Muscle layer of duodenum (tissue), 2 donors: Measurements from ENCODE around the gene WDFY4.

Experiments
- H3K27ac ChIP-seq: one replicate; pipeline ENCODE4 v1.7.0; 2013; ENCODE audit warnings: mild to moderate bottlenecking, low read length
- H3K27me3 ChIP-seq: one replicate; pipeline ENCODE4 v1.7.0; 2013; ENCODE audit warnings: low read depth, mild to moderate bottlenecking, control low read depth, low read length
- H3K36me3 ChIP-seq, 2 donors: one replicate each; pipeline ENCODE4 v1.7.0; 2013; ENCODE audit warnings: low read length in 2 of 2, control low read depth in 1 of 2, mild to moderate bottlenecking in 1 of 2; ENCODE audit not compliant: insufficient read depth in 2 of 2, control insufficient read depth in 1 of 2
- H3K4me1 ChIP-seq, 2 donors: one replicate each; pipeline ENCODE4 v1.7.0; 2013; ENCODE audit warnings: low read length in 2 of 2, mild to moderate bottlenecking in 2 of 2, control low read depth in 1 of 2, moderate library complexity in 1 of 2; ENCODE audit not compliant: insufficient read depth in 2 of 2, control insufficient read depth in 1 of 2
- H3K4me3 ChIP-seq, 2 donors: one replicate each; pipeline ENCODE4 v1.7.0; 2013; ENCODE audit warnings: low read length in 2 of 2, low read depth in 1 of 2, mild to moderate bottlenecking in 1 of 2
- H3K9me3 ChIP-seq, 2 donors: one replicate each; pipeline ENCODE4 v1.7.0; 2013; ENCODE audit warnings: low read length in 2 of 2, control low read depth in 1 of 2, mild to moderate bottlenecking in 1 of 2; ENCODE audit not compliant: control insufficient read depth in 1 of 2
- donor health status: healthy.

The WDFY4 gene

GRCh38 chr10:48814933-48815332, 130.3 kb downstream of the WDFY4 start:
- Histone ChIP-seq H3K27me3 (no peaks in the 10 kb centered on the region), H3K36me3 (no peaks in the 10 kb centered on the region), H3K4me1 (no peaks in the 10 kb centered on the region), H3K27ac (no peak overlapping the region), H3K4me3 (no peak overlapping the region), H3K9me3 (no peaks in the 10 kb centered on the region)

- Histone ChIP-seq H3K27me3 (no peaks in the 10 kb centered on the region), H3K4me3 (no peak overlapping the region), H3K9me3 (no peaks in the 10 kb centered on the region), H3K4me1 (no peaks in the 10 kb centered on the region), H3K27ac (no peak overlapping the region), H3K36me3 (no peaks in the 10 kb centered on the region)
These were observed 132.5 kb downstream of the WDFY4 start for GRCh38 chr10:48817141-48817540.

DNA sequence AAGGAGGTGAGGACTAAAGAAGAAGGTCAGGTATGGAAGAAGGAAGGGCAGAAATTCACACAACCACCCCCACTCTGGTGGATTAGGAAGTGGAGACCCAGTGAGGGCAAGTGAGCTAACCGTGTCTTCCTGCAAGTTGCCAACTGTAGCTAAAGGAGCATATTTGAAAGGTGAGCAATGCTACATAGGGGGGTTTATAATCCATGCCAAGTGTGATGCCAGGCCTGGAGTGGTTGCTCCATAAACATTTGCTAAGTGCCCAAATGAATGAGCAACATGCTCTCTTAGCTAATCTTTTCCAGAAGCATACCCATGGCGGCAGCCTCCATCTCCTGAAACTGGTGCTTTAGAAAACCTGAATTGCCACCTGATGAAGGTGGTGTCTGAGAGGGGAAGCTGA, 133.4 kb downstream of the WDFY4 start:
- Histone ChIP-seq H3K4me1 (no peaks in the 10 kb centered on the region), H3K9me3 (no peaks in the 10 kb centered on the region), H3K27me3 (no peaks in the 10 kb centered on the region), H3K36me3 (no peaks in the 10 kb centered on the region), H3K4me3 (no peak overlapping the region), H3K27ac (no peak overlapping the region)

GRCh38 chr10:48818861-48819520, 134.3 kb downstream of the WDFY4 start:
- no peak overlapping the region for H3K27ac ChIP-seq
- H3K9me3 ChIP-seq: no peaks in the 10 kb centered on the region
- no peak overlapping the region for H3K4me3 ChIP-seq
- H3K4me1 ChIP-seq: no peaks in the 10 kb centered on the region
- H3K27me3 ChIP-seq: no peaks in the 10 kb centered on the region
- H3K36me3 ChIP-seq: no peaks in the 10 kb centered on the region

GRCh38 chr10:48819783-48820182, 135.1 kb downstream of the WDFY4 start:
- Histone ChIP-seq H3K36me3 (no peaks in the 10 kb centered on the region), H3K4me1 (no peaks in the 10 kb centered on the region), H3K27me3 (no peaks in the 10 kb centered on the region), H3K4me3 (no peak overlapping the region), H3K27ac (no peak overlapping the region), H3K9me3 (no peaks in the 10 kb centered on the region)

DNA sequence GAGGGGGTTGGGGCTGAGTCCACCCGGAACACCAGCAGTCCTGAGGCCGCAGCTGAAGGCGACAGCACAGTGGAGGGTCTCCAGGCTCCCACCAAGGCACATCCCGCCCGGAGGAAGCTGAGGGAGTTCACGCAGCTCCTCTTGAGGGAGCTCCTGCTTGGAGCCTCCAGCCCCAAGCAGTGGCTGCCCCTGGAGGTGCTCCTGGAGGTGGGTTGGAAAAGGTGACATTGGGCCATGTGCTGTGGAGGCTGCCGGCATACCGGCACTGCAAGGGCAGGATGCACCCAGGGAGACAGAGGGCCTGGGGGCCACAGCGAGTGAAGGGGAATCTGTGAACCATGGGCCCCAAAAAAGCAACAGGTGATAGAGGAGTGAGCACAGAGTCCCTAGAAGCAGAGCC, 135.6 kb downstream of the WDFY4 start:
- H3K27ac ChIP-seq: no peak overlapping the region
- H3K27me3 ChIP-seq: no peaks in the 10 kb centered on the region
- no peaks in the 10 kb centered on the region for H3K4me1 ChIP-seq
- H3K36me3 ChIP-seq: no peaks in the 10 kb centered on the region
- H3K4me3 ChIP-seq: no peak overlapping the region
- H3K9me3 ChIP-seq: no peaks in the 10 kb centered on the region

- Histone ChIP-seq H3K4me3 (no peak overlapping the region), H3K36me3 (no peaks in the 10 kb centered on the region), H3K27me3 (no peaks in the 10 kb centered on the region), H3K9me3 (no peaks in the 10 kb centered on the region), H3K27ac (no peak overlapping the region), H3K4me1 (no peaks in the 10 kb centered on the region)
These were observed 136.0 kb downstream of the WDFY4 start for GRCh38 chr10:48820699-48821098.

DNA sequence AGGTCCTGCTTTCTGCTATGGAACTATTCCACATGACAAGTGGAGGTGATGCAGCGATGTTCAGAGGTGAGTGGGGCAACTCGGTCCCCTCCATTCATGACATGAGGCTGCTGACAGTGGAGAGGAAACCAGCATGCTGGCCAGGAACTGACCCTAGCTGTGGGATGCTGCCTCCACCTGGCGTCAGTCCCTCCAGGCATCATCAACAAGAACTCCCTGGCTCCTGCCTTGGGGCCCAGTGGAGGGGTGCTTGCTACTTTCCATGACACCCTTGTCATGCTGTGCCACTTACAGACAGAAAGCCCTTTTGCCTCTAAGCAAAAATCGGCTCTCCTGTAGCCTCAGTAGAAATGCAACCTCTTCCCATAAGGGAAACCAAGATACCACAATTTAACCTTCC, 136.4 kb downstream of the WDFY4 start:
- Histone ChIP-seq H3K4me3 (no peak overlapping the region), H3K36me3 (no peaks in the 10 kb centered on the region), H3K27ac (no peak overlapping the region), H3K9me3 (no peaks in the 10 kb centered on the region), H3K27me3 (no peaks in the 10 kb centered on the region), H3K4me1 (no peaks in the 10 kb centered on the region)

DNA sequence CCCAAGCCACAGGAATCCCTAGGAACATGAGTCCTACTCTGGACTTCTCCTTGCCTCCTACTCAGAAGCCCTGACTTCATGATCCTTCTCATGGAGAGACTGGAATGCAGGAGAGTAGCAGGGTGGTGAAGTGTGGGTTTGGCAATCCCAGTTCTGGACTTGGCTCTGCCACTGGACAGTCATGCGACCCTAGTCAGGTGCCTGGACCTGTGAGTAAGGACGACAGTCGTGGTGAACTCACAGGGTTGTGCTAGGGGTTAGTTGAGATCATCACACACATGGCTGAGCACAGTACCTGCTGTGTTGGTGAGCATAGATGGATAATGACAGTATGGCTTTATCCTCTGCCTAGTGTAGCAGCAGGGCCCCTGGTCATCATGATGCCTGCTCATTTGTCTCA, 137.0 kb downstream of the WDFY4 start:
- Histone ChIP-seq H3K27ac (no peak overlapping the region), H3K36me3 (no peaks in the 10 kb centered on the region), H3K27me3 (no peaks in the 10 kb centered on the region), H3K9me3 (no peaks in the 10 kb centered on the region), H3K4me3 (no peak overlapping the region), H3K4me1 (no peaks in the 10 kb centered on the region)

DNA sequence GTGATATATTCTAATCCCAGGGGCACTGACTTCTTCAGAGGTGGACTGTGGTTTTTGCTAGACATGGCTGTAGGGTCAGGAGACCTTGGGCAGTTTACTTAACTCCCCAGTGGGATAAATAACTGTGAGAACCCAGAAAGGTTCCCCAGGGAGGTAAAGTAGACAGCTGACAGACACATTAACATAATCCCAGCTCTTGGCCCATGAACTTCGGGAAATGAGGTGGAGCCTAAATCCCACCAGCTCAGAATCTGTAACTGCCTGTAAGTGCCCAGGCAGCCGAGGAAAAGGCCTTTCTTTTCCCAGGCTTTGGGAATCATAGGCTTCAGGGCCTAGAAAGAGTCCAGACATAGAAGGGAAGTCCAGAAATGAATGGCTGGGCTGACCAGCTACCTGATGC, 149.0 kb downstream of the WDFY4 start:
- Histone ChIP-seq H3K27me3 (no peaks in the 10 kb centered on the region), H3K4me3 (no peak overlapping the region), H3K27ac (no peak overlapping the region)

GRCh38 chr10:48834189-48834965, 149.7 kb downstream of the WDFY4 start:
- Histone ChIP-seq H3K27me3 (no peaks in the 10 kb centered on the region), H3K4me3 (no peak overlapping the region), H3K36me3 (no peaks in the 10 kb centered on the region), H3K4me1 (no peaks in the 10 kb centered on the region), H3K27ac (no peak overlapping the region), H3K9me3 (no peaks in the 10 kb centered on the region)

More for the DNA sequence above, 149.0 kb downstream of the WDFY4 start:
- H3K4me1 ChIP-seq: no peaks in the 10 kb centered on the region
- H3K36me3 ChIP-seq: no peaks in the 10 kb centered on the region
- H3K9me3 ChIP-seq: no peaks in the 10 kb centered on the region

GRCh38 chr10:48835781-48836180, 151.1 kb downstream of the WDFY4 start:
- no peaks in the 10 kb centered on the region for H3K27me3 ChIP-seq
- H3K27ac ChIP-seq: no peak overlapping the region
- no peaks in the 10 kb centered on the region for H3K9me3 ChIP-seq
- no peaks in the 10 kb centered on the region for H3K36me3 ChIP-seq
- H3K4me1 ChIP-seq: no peaks in the 10 kb centered on the region
- no peak overlapping the region for H3K4me3 ChIP-seq
